AG04449 (cell line): Measurements from ENCODE around the gene TBL1X.

Experiments used
- CTCF ChIA-PET: fragments of 350-600 bp; formaldehyde crosslinking; extraction: SDS; loops from one replicate; lab custom pipeline; 2021; ENCODE audit warnings: antibody characterized with exemption; lab: Yijun Ruan, JAX
- POLR2A ChIA-PET: fragments of 400-600, 350-600 bp; formaldehyde crosslinking; extraction: SDS; loops from one replicate; lab custom pipeline; 2020; ENCODE audit warnings: antibody characterized with exemption, inconsistent platforms; lab: Yijun Ruan, JAX
- DNase-seq: peaks from one replicate; pipeline ENCODE4 v3.0.0-alpha.2; 2010; ENCODE audit warnings: low read depth, low spot score
- H3K4me3 ChIP-seq: 2 replicates; pipeline ENCODE4 v1.5.1; 2011; ENCODE audit warnings: low read depth, mild to moderate bottlenecking, control low read depth, low read length
- CTCF ChIP-seq: IDR thresholded peaks from one replicate; pipeline ENCODE4 v1.5.1; 2011; ENCODE audit warnings: mild to moderate bottlenecking, moderate library complexity, low read length, control low read depth, inconsistent platforms; ENCODE audit not compliant: insufficient read depth; ENCODE audit errors: missing control alignments

The TBL1X gene

GRCh38 chrX:9706421-9706820, 241.6 kb downstream of the TBL1X start:
- ChIA-PET CTCF (interaction anchor here (1.0 to 1.1 kb wide), 2 partner anchors 12 to 890 kb away, joined by 3 to 4 read pairs; no protein-coding TSS in a partner anchor), POLR2A (no interaction called here)
- TF ChIP-seq CTCF, result no peak
- no peak overlapping the region for H3K4me3 ChIP-seq
- no peak for DNase-seq

GRCh38 chrX:9707306-9708033, 242.6 kb downstream of the TBL1X start:
- no peak for DNase-seq
- POLR2A ChIA-PET, result no interaction called here
- no peak overlapping the region for H3K4me3 ChIP-seq
- no peak for TF ChIP-seq CTCF
- CTCF ChIA-PET, result interaction anchor here (0.6 to 1.1 kb wide), 3 partner anchors 13 to 891 kb away, joined by 3 to 4 read pairs (median 3); no protein-coding TSS in a partner anchor

- TF ChIP-seq CTCF, result no peak
- no peak overlapping the region for H3K4me3 ChIP-seq
- no peak for DNase-seq
- POLR2A ChIA-PET, result no interaction called here
- CTCF ChIA-PET, result no interaction called here
These were observed 243.2 kb downstream of the TBL1X start for GRCh38 chrX:9708086-9708485.

GRCh38 chrX:9708923-9709553, 244.2 kb downstream of the TBL1X start:
- CTCF ChIA-PET, result interaction anchor here (0.9 to 3.1 kb wide), 4 partner anchors 14 to 892 kb away, joined by 4 to 16 read pairs (median 5); no protein-coding TSS in a partner anchor
- POLR2A ChIA-PET, result no interaction called here
- H3K4me3 ChIP-seq, result no peak overlapping the region
- TF ChIP-seq CTCF, result peak; percentile 70
- peak; percentile 5 for DNase-seq

- no peak overlapping the region for H3K4me3 ChIP-seq
- no peak for TF ChIP-seq CTCF
- ChIA-PET POLR2A (no interaction called here), CTCF (interaction anchor here (0.6 to 3.1 kb wide), 7 partner anchors 11 to 963 kb away, joined by 3 to 16 read pairs (median 4); no protein-coding TSS in a partner anchor)
- DNase-seq, result no peak
These were observed 245.5 kb downstream of the TBL1X start for GRCh38 chrX:9710332-9710731.

GRCh38 chrX:9717376-9717775, 252.5 kb downstream of the TBL1X start:
- DNase-seq, result no peak
- POLR2A ChIA-PET, result no interaction called here
- no peak overlapping the region for H3K4me3 ChIP-seq
- CTCF ChIA-PET, result no interaction called here
- TF ChIP-seq CTCF, result no peak
